T-helper 1 cell treated with Interleukin-12 subunit alpha and Interleukin-12 subunit beta and Interleukin-4 antibody, amounts not matched to agents 30 ng/mL and 1 ng/mL, for 36 hours (primary cell): ENCODE results near the gene ABCC1. TPM values are rescaled to one million over a fixed set of nuclear protein-coding genes. Genes with fewer than 3 reads are reported as not detected.
"Not testable (repeated sequence)": the region's sequence is repeated elsewhere in the genome, so short reads cannot be mapped to it uniquely, and the experiment has no call there.

Source experiments
- intact Hi-C: fragments of 100-400 bp; cut with micrococcal nuclease; formaldehyde crosslinking; loops from one replicate; pipeline ENCODE4 v1.15.1; 2024
- total RNA-seq: library from RNA; stranded (reverse); gene quantifications from 2 replicates; pipeline ENCODE4 v1.2.3, GENCODE V29; 2022

ABCC1 gene
- total RNA-seq, 1 donor from 2014 or later, result 107 TPM

DNA sequence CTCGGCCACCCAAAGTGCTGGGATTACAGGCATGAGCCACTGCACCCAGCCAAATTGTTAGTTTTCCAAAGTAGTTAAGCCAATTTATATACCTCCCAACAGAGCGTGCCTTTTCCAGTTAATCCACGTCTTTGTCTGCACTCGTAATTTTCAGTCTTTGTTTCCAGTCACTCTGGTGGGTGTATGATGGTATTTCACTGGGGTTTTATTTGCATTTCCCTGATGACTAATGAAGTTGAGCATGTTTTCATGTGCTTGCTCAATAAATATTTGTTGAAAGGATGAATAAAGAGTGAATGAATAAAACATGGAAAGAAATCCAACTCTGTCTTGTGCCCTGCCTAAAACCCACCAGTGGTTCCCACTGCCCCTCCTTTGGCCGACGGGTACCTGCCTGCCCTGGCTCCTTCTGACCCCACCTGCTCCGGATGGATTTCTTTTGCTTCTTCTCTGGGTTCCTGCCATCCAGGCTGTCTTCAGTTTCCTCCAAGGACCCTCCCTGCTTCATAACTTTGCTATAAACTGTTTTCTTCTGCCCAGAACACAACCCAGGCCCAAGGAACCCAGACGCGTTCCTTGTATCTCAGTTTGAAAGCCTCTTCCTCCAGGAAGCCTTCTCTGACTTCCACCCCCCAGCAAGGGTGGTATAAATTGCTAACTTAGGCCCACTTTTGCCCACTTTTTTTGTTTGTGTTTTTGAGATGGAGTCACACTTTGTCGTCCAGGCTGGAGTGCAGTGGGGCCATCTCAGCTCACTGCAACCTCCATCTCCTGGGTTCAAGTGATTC is 3.0 kb upstream of the ABCC1 start:
- intact Hi-C loops, result loop anchor here (2.0 to 5.0 kb wide), 2 partner anchors 14 to 34 kb away; no protein-coding TSS in a partner anchor

DNA sequence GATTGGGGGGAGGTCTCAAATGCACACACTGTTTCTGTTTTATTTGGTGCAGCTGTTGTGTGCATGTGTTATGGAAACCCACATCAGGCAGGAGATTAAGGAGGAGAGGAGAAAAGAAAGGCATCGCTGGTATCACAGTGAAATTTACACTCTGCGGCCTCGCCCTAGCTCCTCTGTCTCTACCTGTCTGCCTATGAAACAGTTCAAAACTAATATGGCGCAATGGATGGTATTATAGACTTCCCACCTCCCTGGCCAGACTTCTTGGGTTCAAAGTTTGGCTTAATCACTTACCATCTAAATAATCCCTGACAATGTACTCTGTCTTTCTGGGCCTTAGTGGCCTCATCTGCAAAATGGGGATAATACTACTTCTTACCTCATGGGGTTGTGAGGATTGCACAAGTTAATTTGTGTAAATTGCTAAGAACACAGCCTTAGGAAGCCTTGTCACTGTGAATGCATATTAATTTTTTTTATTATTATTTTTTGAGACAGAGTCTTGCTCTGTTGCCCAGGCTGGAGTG is 1.4 kb upstream of the ABCC1 start:
- intact Hi-C loops, result loop anchor here (2.0 to 5.0 kb wide), 2 partner anchors 13 to 36 kb away; no protein-coding TSS in a partner anchor

DNA sequence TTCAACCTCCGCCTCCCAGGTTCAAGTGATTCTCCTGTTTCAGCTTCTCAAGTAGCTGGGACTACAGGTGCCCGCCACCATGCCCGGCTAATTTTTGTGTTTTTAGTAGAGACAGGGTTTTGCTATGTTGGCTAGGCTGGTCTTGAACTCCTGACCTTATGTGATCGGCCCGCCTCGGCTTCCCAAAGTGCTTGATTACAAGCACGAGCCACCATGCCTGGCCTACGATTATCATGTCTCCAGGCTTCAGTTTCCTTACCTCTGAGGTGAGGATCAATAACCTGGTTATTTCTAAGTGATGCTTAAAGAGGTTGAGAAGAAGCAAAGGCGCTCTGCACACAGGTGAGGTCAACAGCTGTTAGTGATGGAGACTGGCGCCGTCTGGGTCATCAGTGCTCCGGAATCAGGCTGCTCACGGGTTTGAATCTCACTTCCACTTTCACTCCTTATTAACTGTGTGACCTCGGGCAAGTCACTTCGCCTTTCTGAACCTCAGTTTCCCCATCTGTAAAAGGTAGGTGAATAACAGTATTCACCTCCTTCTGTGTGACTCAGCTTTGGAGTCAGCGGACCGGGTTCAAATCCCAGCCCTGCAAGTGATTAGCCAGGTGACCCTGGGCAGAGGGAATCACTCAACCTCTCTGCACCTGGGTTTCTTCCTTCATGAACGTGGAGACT is 745 bp upstream of the ABCC1 start:
- intact Hi-C loops, result loop anchor here (5.0 kb wide), 1 partner anchor 36 kb away; no protein-coding TSS in a partner anchor

DNA sequence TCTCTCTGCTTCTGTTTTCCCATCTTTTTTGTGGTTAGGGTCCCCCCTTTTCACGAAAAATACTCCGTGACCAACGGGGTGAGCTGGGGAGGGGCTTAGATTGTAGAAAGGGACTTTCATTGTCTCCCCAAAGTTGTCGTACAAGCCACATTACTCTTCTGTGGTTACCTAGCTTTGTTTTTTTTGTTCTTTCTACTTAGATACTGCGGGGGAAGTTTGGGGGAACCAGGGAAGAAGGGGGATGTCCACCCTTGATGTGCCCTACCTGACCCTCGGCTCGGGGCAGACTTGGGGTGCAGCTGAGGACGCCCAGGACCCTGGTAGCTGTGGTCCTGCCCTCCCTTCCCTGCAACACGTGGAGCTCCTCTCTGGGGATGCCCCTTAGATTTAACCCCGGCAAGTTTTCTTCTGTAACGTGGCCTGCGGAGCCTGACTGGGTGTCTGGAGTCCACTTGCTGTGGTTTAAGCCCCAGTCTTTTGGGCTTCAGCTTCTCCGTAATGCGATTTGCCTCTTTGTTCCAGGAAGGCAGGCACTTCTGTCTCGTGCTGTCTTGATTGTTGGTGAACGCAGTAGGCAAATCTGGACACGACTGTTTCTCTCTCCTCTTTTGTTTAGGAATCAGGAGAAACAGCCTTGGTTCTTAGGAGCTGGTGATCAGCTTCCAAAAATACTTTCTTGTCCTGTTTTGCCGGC is 892 bp downstream of the ABCC1 start:
- intact Hi-C loops, result loop anchor here (1.0 to 2.0 kb wide), 6 partner anchors 11 to 308 kb away; partner anchors contain the start of genes CEP20 and MARF1

DNA sequence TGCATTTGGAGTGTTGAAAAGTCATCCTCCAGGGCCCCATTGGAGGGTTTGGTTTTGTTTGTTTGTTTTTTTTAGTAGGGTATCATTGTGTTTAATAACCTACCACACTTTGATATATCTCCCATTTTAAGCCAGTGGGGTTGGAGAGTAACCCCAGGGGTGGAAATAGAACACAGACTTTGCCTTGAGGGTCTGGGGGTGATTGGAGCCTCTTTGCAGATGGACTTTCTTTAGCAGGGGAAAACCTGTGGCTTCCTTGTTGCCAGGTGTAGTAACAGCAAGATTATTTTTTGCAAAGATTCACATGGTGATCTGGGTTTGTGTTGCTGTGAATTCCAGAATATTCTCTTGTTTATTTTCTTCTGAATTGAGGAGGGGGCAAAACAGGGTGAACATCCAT is 1.5 kb downstream of the ABCC1 start:
- intact Hi-C loops, result loop anchor here (1.0 to 2.0 kb wide), 6 partner anchors 10 to 308 kb away; partner anchors contain the start of genes CEP20 and MARF1

DNA sequence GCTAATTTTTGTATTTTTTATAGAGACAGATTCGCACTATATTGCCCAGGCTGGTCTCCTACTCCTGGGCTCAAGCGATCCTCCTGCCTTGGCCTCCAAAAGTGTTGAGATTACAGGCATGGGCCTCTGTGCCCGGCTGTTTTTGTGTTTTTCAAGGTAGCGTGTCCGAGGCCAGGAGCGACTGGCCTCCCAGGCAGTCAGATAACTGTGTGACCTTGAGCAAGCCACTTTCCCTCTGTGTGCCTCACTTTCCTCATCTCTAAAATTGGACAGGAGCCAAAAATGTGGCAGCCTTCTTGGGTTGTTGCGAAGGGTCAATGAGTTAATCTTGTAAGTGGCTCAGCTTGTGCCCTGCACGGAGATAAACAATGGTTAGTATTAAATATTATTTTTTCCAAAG is 2.4 kb downstream of the ABCC1 start:
- intact Hi-C loops, result loop anchor here (2.0 kb wide), 2 partner anchors 77 to 309 kb away; partner anchors contain the start of gene MARF1

DNA sequence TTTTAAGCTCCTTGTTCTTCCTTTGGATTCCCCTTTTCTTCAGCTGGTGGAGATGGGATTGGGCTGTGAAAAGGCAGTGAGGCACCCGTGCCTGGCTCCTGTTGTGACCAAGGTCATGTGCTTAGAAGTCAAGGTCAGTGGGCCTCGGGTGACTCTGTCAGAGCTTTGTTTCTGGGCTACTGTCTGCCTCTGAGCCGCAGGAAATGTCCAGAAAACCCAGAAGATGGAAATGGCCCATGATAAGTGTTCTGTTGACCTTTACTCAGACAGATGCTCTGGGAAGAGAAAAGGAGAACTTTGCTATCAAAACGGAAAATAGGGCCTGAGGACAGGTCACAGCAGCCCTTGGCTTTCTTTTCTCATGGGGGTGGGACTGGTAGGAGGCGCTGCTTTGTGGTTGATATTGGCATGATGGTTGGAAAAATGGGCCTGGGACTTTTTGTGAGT is 2.9 kb downstream of the ABCC1 start:
- intact Hi-C loops, result no loop called here

DNA sequence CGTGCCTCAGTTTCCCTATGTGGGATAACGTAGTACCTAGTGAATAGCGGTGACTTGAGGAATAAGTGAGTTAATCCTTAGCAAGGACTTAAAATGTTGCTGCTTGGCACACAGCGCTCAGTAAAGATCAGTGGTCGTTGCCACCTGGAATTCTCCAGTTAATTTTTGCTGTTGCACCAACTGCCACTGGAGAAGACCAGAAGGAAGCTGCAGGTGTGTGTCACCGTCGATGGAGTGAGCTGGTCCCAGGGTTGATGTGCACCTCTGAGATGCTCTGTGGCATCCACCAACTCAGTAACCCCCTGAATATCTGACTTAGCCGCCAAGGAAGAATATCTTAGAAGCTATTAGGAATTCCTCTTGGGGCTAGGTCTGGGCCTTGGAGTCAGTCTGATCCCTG is 4.1 kb downstream of the ABCC1 start:
- intact Hi-C loops, result no loop called here

DNA sequence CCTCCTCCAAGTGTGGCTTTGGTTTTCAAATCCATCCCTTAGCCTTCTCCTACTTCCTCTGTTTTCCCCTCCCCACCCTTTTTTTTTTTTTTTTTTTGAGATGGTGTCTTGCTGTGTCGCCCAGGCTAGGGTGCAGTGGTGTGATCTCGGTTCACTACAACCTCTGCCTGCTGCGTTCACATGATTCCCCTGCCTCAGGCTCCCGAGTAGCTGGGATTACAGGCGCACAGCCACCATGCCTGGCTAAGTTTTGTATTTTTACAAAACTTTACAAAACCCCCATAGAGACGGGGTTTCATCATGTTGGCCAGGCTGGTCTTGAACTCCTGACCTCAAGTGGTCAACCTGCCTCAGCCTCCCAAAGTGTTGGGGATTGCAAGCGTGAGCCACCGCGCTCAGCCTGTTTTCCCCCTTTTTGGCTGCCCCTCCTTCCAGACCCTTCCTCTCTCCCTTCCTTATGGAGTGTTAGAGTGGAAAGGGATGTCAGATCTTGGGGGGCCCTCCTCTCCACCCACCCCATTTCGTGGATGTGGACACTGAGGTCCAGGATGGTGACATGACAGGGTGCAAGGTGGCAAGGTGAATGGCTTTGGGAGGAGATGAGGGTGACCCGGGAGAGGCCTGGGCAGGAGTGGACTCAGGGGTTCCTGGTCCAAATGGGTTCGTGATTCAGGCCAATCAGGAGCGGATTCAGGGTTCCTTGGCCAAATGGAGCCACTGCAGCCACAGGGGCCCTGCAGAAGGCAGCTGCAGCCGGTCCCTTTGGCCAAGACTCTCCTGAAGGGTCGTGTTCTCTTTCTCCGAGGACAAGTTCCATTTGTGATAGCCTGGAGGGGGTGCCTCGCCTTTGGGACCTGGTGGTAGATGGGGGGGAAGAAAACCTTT is 4.8 kb downstream of the ABCC1 start:
- intact Hi-C loops, result no loop called here

DNA sequence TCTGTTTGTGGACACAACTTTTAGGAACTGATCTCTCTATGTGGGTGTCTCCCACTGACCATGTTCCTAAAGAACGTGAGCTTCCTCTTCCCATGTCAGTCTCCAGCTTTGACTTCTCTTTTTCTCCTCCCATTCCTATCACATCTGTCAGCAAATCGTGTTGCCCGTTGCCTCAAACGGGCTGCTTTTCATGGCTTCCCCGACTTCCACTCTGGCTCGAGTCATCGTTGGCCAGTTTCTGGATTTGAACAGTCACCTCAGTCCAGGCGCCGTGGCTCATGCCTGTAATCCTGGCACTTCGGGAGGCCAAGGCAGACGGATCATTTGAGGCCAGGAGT is 5.4 kb downstream of the ABCC1 start:
- intact Hi-C loops, result no loop called here

DNA sequence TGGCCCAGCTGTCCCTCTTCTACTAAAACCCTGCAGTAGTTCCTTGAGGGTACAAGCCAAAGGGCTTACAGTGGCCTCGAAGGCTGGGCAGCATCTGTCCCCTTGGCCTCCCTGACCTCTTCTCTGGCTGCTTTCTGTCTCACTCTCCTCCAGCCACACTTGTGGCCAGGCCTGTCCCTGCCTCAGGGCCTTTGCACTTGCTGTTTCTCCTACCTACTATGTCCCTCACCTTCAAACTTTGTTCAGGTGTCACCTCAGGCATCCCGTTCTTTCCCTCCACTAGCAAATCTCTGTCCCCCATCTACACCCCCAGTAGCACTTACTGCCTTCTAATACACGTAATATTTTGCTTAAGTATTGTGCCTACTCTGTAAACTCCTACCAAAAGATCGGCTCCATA is 6.0 kb downstream of the ABCC1 start:
- intact Hi-C loops, result no loop called here

DNA sequence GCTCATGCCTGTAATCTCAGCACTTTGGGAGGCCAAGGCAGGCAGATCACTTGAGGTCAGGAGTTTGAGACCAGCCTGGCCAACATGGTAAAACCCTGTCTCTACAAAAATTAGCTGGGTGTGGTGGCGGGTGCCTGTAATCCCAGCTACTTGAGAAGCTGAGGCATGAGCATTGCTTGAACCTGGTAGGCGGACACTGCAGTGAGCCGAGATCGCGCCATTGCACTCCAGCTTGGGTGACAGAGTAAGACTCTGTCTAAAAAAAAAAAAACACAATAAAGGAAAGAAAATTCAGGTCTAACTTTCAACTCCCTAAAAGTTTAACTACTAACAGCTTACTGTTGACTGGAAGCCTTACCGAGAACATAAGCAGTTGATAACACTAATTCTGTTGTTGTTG is 6.7 kb downstream of the ABCC1 start:
- intact Hi-C loops, result not testable (repeated sequence)

DNA sequence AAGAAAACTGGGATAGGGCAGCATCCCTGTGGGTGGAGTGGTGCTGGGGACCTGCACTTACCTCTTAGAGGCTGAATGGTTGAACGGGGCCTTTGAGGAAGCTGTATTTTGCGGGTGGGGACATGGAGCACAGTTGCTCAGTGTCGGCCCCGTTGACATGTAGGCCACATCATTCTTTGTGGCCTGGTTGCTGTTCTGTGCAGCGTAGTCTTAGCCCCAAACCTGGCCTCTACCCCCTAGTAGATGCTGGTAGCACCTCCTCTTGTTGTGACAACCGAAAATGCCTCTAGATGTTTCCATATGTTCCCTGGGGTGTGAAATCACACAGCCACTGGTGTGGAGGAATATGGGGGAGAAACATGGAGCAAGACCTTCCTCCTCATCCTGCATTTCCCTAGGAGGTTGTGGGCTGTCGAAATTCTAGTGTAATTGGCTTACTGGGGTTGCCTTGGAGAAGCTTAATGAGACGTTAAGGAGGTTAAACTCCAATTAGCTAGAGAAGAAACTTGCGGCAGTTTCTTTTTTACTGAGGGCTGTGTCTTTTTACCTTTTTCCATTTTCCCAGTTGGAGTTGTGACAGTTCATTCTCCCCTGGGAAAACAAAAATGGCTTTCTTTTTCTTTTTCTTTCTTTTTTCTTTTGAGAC is 9.4 kb downstream of the ABCC1 start:
- intact Hi-C loops, result no loop called here

DNA sequence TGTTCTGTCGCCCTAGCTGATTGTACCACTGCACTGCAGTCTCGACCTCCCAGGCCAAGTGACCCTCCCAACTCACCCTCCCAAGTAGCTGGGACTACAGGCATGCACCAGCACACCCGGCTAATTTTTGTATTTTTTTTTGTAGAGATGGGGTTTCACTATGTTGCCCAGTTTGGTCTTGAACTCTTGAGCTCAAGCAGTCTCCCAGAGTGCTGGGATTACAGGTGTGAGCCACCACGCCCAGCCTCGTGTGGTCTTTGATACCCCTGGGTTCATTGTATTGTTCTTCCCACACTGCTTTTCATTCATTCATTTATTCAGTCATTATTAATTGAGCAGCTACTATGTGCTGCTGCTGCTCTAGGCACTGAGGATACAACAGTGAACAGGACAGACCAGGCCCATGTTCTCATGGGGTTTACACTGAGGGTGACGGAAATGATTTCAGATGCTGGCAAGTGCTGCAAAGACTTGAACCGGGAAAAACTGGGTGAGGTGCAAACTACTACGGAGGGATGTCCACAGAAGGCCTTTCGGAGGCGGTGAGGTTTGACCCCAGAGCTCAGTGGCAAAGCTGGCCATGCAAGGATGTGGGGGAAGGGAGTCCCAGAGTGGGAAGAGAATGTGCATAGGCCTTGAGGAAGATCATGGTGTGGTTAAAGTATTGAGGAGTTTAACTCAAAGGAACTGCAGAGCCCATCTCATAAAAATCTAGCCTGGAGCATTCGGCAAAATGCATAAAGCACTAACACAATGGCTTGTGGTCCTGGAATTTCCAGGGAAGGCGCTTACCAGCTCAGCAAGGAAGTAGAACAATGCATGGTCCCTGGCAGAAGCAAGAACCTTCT is 10.9 kb downstream of the ABCC1 start:
- intact Hi-C loops, result loop anchor here (2.0 to 5.0 kb wide), 6 partner anchors 14 to 370 kb away; no protein-coding TSS in a partner anchor

DNA sequence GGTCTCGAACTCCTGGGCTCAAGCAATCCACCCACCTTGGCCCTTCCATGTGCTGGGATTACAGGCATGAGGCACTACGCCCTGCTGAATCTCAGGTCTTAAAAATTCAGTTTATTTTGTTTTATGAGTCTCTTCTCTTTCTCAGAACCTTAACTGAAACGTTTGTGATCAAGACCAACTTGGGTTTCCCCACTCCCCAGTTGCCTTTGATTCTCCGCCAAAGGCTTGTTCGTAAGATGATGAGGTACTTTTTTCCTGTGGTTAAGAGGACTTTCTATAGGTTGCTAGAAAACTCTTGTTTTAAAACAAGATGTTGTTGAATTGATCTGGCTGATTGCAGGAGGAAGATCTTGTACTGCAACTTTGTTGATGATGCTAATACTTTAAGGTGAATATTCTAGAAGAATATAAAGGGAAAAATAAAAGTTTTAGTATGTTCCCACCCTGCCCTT is 11.7 kb downstream of the ABCC1 start:
- intact Hi-C loops, result loop anchor here (1.0 to 5.0 kb wide), 10 partner anchors 11 to 370 kb away; partner anchors contain the start of gene CEP20

DNA sequence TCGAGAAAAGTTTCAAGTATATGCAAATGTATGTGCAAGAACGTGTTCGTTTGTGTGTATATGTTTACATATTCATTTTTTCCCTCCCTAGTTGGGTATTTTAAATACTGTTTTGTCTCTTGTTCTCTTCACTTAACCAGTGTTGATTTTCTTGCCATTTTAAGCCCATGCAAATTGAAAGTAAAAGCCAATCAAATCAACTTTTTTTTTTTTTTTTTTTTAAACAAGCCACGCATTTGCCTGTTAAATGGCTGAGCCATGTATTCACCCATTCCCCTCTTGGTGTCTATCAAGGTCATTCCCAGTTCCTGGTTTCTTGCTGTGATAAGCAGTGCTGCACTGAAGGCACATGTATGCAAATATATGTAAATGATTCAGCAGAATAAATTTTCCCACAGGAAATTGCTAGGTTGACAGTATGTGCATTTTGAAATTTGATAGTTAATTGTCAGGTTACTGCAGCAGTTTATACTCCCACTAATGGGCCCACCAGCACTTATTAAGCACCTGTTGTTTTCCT is 12.2 kb downstream of the ABCC1 start:
- intact Hi-C loops, result loop anchor here (1.0 to 5.0 kb wide), 10 partner anchors 11 to 371 kb away; partner anchors contain the start of gene CEP20

DNA sequence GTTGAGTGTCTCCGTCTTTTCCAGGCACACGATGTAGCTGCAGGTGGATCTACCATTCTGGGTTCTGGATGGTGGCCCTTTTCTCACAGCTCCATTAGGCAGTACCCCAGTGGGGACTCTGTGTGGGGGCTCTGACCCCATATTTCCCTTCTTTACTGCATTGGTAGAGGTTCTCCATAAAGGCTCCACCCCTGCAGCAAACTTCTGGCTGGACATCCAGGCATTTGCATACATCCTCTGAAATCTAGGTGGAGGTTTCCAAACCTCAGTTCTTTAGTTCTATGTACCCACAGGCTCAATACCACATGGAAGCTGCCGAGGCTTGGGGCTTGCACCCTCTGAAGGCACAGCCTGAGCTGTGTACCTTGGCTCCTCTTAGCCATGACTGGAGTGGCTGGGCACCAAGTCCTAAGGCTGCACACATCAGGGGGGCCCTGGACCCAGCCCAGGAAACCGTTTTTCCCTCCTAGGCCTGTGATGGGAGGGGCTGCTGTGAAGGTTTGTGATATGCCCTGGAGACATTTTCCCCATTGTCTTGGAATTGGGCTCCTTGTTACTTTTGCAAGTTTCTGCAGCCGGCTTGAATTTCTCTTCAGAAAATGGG is 14.0 kb downstream of the ABCC1 start:
- intact Hi-C loops, result loop anchor here (5.0 kb wide), 1 partner anchor 99 kb away; no protein-coding TSS in a partner anchor

DNA sequence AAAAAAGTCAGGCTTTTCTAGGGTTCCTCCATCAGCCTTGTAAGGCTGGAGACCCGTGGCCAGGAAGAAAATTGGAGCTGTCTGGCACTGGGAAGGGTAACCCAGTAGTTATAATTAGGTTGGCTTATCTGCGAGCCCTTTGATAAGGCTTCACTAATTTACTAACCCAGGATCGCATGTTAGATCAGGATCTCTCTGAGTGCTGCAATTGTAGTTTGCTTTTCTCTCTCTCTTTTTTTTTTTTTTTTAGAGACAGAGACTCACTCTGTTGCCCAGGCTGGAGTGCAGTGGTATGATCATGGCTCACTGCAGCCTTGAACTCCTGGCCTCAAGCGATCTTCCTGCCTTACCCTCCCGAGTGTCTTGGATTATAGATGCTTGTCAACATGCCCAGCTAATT is 17.0 kb downstream of the ABCC1 start:
- intact Hi-C loops, result no loop called here
